B cell (primary cell): ENCODE measurements around the gene ALDH3B1. TPM values are rescaled to one million over a fixed set of nuclear protein-coding genes. Genes with fewer than 3 reads are reported as not detected.

ENCODE experiments used
- ATAC-seq: fragments of 200-7000 bp; cut with Tn5 transposase; one replicate; pipeline ENCODE4 v1.10.0; 2021; ENCODE audit warnings: low read depth, mild to moderate bottlenecking, moderate number of reproducible peaks, moderate library complexity
- CTCF ChIA-PET: fragments of 350-600 bp; sonication (Branson Sonifier 250); formaldehyde crosslinking; loops from one replicate; lab custom pipeline; 2021; ENCODE audit warnings: antibody characterized with exemption, inconsistent platforms; lab: Charles Lee
- POLR2A ChIA-PET: fragments of 350-600 bp; sonication (Branson Sonifier 250); formaldehyde crosslinking; loops from one replicate; lab custom pipeline; 2021; ENCODE audit warnings: antibody characterized with exemption; lab: Charles Lee
- DNase-seq: peaks from one replicate; pipeline ENCODE4 v3.0.0; 2013
- H2AFZ ChIP-seq: 2 replicates; pipeline ENCODE4 v1.6.1; 2012; ENCODE audit warnings: mild to moderate bottlenecking, low read depth, low read length; ENCODE audit not compliant: insufficient read depth, poor library complexity, severe bottlenecking
- H3K27ac ChIP-seq, 2 donors: 1 replicate in 1 of 2; 2 replicates in 1 of 2; pipeline ENCODE4 v1.5.1; 2012 to 2013; ENCODE audit warnings: low read length in 2 of 2, mild to moderate bottlenecking in 2 of 2, moderate library complexity in 1 of 2
- H3K27me3 ChIP-seq, 4 experiments: fragments of 200-600 bp in 1 of 4; sonication (generic) in 1 of 4; replicated peaks in 1 of 4; 1 replicate in 2 of 4; 2 replicates in 2 of 4; pipeline versions ENCODE4 v1.6.1 to v1.7.0; 2013 to 2016; ENCODE audit warnings: low read length in 3 of 4, mild to moderate bottlenecking in 2 of 4, mixed read lengths in 1 of 4, moderate library complexity in 1 of 4; ENCODE audit not compliant: insufficient read depth in 4 of 4, control insufficient read depth in 3 of 4; ENCODE audit errors: control extremely low read depth in 1 of 4
- H3K36me3 ChIP-seq, 2 experiments: replicated peaks in 1 of 2; 1 replicate in 1 of 2; 2 replicates in 1 of 2; pipeline versions ENCODE4 v1.6.1 to v1.7.1; 2013; ENCODE audit warnings: low read length in 1 of 2; ENCODE audit not compliant: insufficient read depth in 2 of 2, control insufficient read depth in 1 of 2; ENCODE audit errors: control extremely low read depth in 1 of 2, extremely low read depth in 1 of 2
- H3K4me1 ChIP-seq, 2 donors: fragments of 200-600 bp in 1 of 2; sonication (generic) in 1 of 2; 1 replicate in 1 of 2; 2 replicates in 1 of 2; pipeline versions ENCODE4 v1.5.1 to v1.6.1; 2013 to 2017; ENCODE audit warnings: low read length in 2 of 2; ENCODE audit not compliant: control insufficient read depth in 2 of 2, insufficient read depth in 2 of 2
- H3K4me2 ChIP-seq: replicated peaks from 2 replicates; pipeline ENCODE3; 2012; ENCODE audit warnings: mild to moderate bottlenecking, low read depth, low read length; ENCODE audit not compliant: poor library complexity, severe bottlenecking
- H3K4me3 ChIP-seq, 5 experiments: fragments of 200-600 bp in 1 of 5; sonication (generic) in 1 of 5; 1 replicate in 3 of 5; 2 replicates in 2 of 5; pipeline versions ENCODE4 v1.5.1 to v1.7.0; 2011 to 2016; ENCODE audit warnings: low read length in 4 of 5, mild to moderate bottlenecking in 4 of 5, low read depth in 2 of 5, control low read depth in 1 of 5, moderate library complexity in 1 of 5; ENCODE audit not compliant: insufficient read depth in 1 of 5; ENCODE audit errors: control extremely low read depth in 1 of 5, extremely low read depth in 1 of 5
- H3K79me2 ChIP-seq: fragments of 200-600 bp; sonication (generic); one replicate; pipeline ENCODE4 v1.6.0; 2016; ENCODE audit warnings: low read length; ENCODE audit not compliant: control insufficient read depth, insufficient read depth
- H3K9ac ChIP-seq: fragments of 200-600 bp; sonication (generic); 2 replicates; pipeline ENCODE4 v1.6.1; 2017; ENCODE audit warnings: mild to moderate bottlenecking, low read length, moderate library complexity
- H3K9me3 ChIP-seq, 3 donors: one replicate each; pipeline versions ENCODE4 v1.6.1 to v1.7.1; 2013; ENCODE audit warnings: low read length in 2 of 3; ENCODE audit not compliant: control insufficient read depth in 2 of 3, insufficient read depth in 1 of 3; ENCODE audit errors: control extremely low read depth in 1 of 3
- H4K20me1 ChIP-seq: 2 replicates; pipeline ENCODE4 v1.6.0; 2012; ENCODE audit warnings: mild to moderate bottlenecking, low read length; ENCODE audit not compliant: insufficient read depth, control insufficient read depth, poor library complexity, severe bottlenecking
- H3K27ac Mint-ChIP-seq: one replicate; pipeline ENCODE4 v1.8.0; 2021; ENCODE audit warnings: mixed read lengths
- H3K27me3 Mint-ChIP-seq: one replicate; pipeline ENCODE4 v1.8.0; 2021; ENCODE audit warnings: mixed read lengths
- H3K4me1 Mint-ChIP-seq: one replicate; pipeline ENCODE4 v1.8.0; 2021; ENCODE audit warnings: mixed read lengths
- H3K4me3 Mint-ChIP-seq: one replicate; pipeline ENCODE4 v1.8.0; 2021; ENCODE audit warnings: mixed read lengths
- H3K9me3 Mint-ChIP-seq: one replicate; pipeline ENCODE4 v1.8.0; 2022; ENCODE audit warnings: mixed read lengths; ENCODE audit not compliant: insufficient read depth
- CTCF ChIP-seq: fragments of 200-600 bp; IDR thresholded peaks from one replicate; pipeline ENCODE4 v1.8.0; 2022; ENCODE audit warnings: antibody characterized with exemption, mild to moderate bottlenecking
- EZH2 ChIP-seq: IDR thresholded peaks from 2 replicates; pipeline ENCODE4 v1.6.1; 2012; ENCODE audit warnings: borderline replicate concordance, low read depth, mild to moderate bottlenecking, moderate library complexity, low read length; ENCODE audit not compliant: insufficient read depth, poor library complexity, severe bottlenecking
- WGBS: methylation state at CpG from one replicate; pipeline ENCODE4 v1.1.5; 2013; ENCODE audit warnings: missing lambda C conversion rate; ENCODE audit not compliant: insufficient coverage; 5-methylcytosine and 5-hydroxymethylcytosine counted together
- intact Hi-C: fragments of 100-400 bp; cut with micrococcal nuclease; formaldehyde crosslinking; loops from one replicate; pipeline ENCODE4 v1.10.0; 2022
- polyA plus RNA-seq: library from polyadenylated mRNA; depleted of rRNA; stranded (reverse); fragments of >200 nt; gene quantifications from 2 replicates; pipeline ENCODE4 v1.2.3, GENCODE V29; 2012
- total RNA-seq, 2 donors: library from RNA; stranded (reverse); fragments of 120-200 nt in 1 of 2; gene quantifications; 1 replicate in 1 of 2; 2 replicates in 1 of 2; pipeline versions ENCODE4 v1.2.3 to v1.2.4, GENCODE V29; 2013 to 2022

ALDH3B1 gene
- total and polyA plus RNA-seq, 2 donors (not counting 1 experiment from before 2014, with no cell fraction given): 0.81 TPM

- CTCF ChIA-PET: interaction anchor here (1.2 to 2.5 kb wide), 3 partner anchors 32 to 60 kb away, joined by 3 to 8 read pairs (median 4); partner anchors contain the start of gene ALDH3B1
Observed at GRCh38 chr11:68040957-68041591, 30.9 kb downstream of the ALDH3B1 start.

More at GRCh38 chr11:68040957-68041591, 30.9 kb downstream of the ALDH3B1 start:
- POLR2A ChIA-PET: interaction anchor here (2.6 kb wide), 1 partner anchor 10 kb away, joined by 15 read pairs; the partner anchor contains the start of gene NDUFS8
- Histone ChIP-seq H3K4me3 (peak overlapping the region in 4 of 5 experiments; percentile 61 to 86 (median 74)), H2AFZ (peak overlapping the region; percentile 81), H3K79me2 (peaks cover 33% of the 10 kb centered on the region), H3K9me3 (no peaks in the 10 kb centered on the region), H3K9ac (peak overlapping the region; percentile 77), H3K4me1 (peaks cover 24 to 51% of the 10 kb centered on the region in 2 donors), H3K4me2 (peak overlapping the region; percentile 99), H3K27me3 (no peaks in the 10 kb centered on the region), H4K20me1 (peaks cover 33% of the 10 kb centered on the region), H3K36me3 (peaks cover 0 to 33% of the 10 kb centered on the region in 2 experiments), H3K27ac (peak overlapping the region; percentile 83 to 85)
- Mint-ChIP-seq H3K9me3 (no peaks in the 10 kb centered on the region), H3K4me1 (peaks cover 30% of the 10 kb centered on the region), H3K4me3 (peak overlapping the region; percentile 89), H3K27ac (peak overlapping the region; percentile 96), H3K27me3 (no peaks in the 10 kb centered on the region)
- TF ChIP-seq EZH2 (no peak), CTCF (no peak)
- WGBS: 73% methylated on average over 22 of the region's 23 CpGs
- intact Hi-C loops: loop anchor here (1.0 to 2.0 kb wide), 3 partner anchors 11 to 80 kb away; partner anchors contain the start of genes CHKA and NDUFS8
- DNase-seq (no peak), ATAC-seq (no peak)
